Neuron (in vitro differentiated cells): ENCODE measurements around the gene OR13C4.
"Not testable (repeated sequence)": the region's sequence is repeated elsewhere in the genome, so short reads cannot be mapped to it uniquely, and the experiment has no call there.

Experiments used
- H2AFZ ChIP-seq: one replicate; pipeline ENCODE4 v1.6.1; 2013; ENCODE audit warnings: low read depth, mild to moderate bottlenecking, inconsistent platforms, low read length, moderate library complexity
- H3K27me3 ChIP-seq: one replicate; pipeline ENCODE4 v1.6.1; 2013; ENCODE audit warnings: low read length; ENCODE audit not compliant: insufficient read depth
- H3K36me3 ChIP-seq: one replicate; pipeline ENCODE4 v1.6.1; 2013; ENCODE audit warnings: low read length; ENCODE audit not compliant: insufficient read depth
- H3K4me1 ChIP-seq: one replicate; pipeline ENCODE4 v1.6.1; 2013; ENCODE audit warnings: low read length; ENCODE audit not compliant: insufficient read depth
- H3K4me3 ChIP-seq: 2 replicates; pipeline ENCODE4 v1.5.1; 2013; ENCODE audit warnings: mild to moderate bottlenecking, low read length, moderate library complexity
- H3K9me3 ChIP-seq: one replicate; pipeline ENCODE4 v1.6.1; 2013; ENCODE audit warnings: low read length

OR13C4 gene

GRCh38 chr9:104527109-104527508, at the start of gene OR13C4:
OR13C4 (minus strand) TSS chr9:104527209; CDS start chr9:104527209, 0 bp downstream.
- no peaks in the 10 kb centered on the region for H3K9me3 ChIP-seq
- H3K4me1 ChIP-seq = no peaks in the 10 kb centered on the region
- no peaks in the 10 kb centered on the region for H3K36me3 ChIP-seq
- H2AFZ ChIP-seq = no peak within 1 kb of the TSS
- no peak within 1 kb of the TSS for H3K4me3 ChIP-seq
- H3K27me3 ChIP-seq = no peaks in the 10 kb centered on the region

GRCh38 chr9:104575456-104575855, 48.4 kb upstream of the OR13C4 start:
- H3K4me3 ChIP-seq = no peak overlapping the region
- H3K9me3 ChIP-seq = no peaks in the 10 kb centered on the region
- no peaks in the 10 kb centered on the region for H3K4me1 ChIP-seq
- no peak overlapping the region for H2AFZ ChIP-seq
- no peaks in the 10 kb centered on the region for H3K36me3 ChIP-seq
- no peaks in the 10 kb centered on the region for H3K27me3 ChIP-seq

GRCh38 chr9:104572612-104573011, 45.6 kb upstream of the OR13C4 start:
- Histone ChIP-seq H3K9me3 (no peaks in the 10 kb centered on the region), H3K27me3 (no peaks in the 10 kb centered on the region), H3K4me1 (no peaks in the 10 kb centered on the region), H3K4me3 (no peak overlapping the region), H3K36me3 (no peaks in the 10 kb centered on the region), H2AFZ (no peak overlapping the region)

- Histone ChIP-seq H2AFZ (no peak within 1 kb of the TSS), H3K27me3 (no peaks in the 10 kb centered on the region), H3K9me3 (no peaks in the 10 kb centered on the region), H3K4me3 (no peak within 1 kb of the TSS), H3K4me1 (no peaks in the 10 kb centered on the region), H3K36me3 (no peaks in the 10 kb centered on the region)
These were observed 41.9 kb upstream of the OR13C4 start, which contains the start of gene OR13C8 for GRCh38 chr9:104568868-104569267. OR13C8 (plus strand) TSS chr9:104569168; CDS start chr9:104569168, 0 bp downstream.

- H3K27me3 ChIP-seq = no peaks in the 10 kb centered on the region
- H3K4me1 ChIP-seq = no peaks in the 10 kb centered on the region
- H3K36me3 ChIP-seq = no peaks in the 10 kb centered on the region
- no peaks in the 10 kb centered on the region for H3K9me3 ChIP-seq
- H3K4me3 ChIP-seq = no peak overlapping the region
- H2AFZ ChIP-seq = no peak overlapping the region
These were observed 37.3 kb upstream of the OR13C4 start for GRCh38 chr9:104564358-104564757.

GRCh38 chr9:104556830-104557634, 30.0 kb upstream of the OR13C4 start:
- Histone ChIP-seq H3K36me3 (no peaks in the 10 kb centered on the region), H2AFZ (no peak overlapping the region), H3K9me3 (no peaks in the 10 kb centered on the region), H3K4me3 (no peak overlapping the region), H3K27me3 (no peaks in the 10 kb centered on the region), H3K4me1 (no peaks in the 10 kb centered on the region)

GRCh38 chr9:104555521-104555920, 28.5 kb upstream of the OR13C4 start:
- H3K4me3 ChIP-seq = no peak overlapping the region
- no peak overlapping the region for H2AFZ ChIP-seq
- no peaks in the 10 kb centered on the region for H3K36me3 ChIP-seq
- H3K4me1 ChIP-seq = no peaks in the 10 kb centered on the region
- H3K9me3 ChIP-seq = no peaks in the 10 kb centered on the region
- H3K27me3 ChIP-seq = no peaks in the 10 kb centered on the region

GRCh38 chr9:104553261-104553660, 26.3 kb upstream of the OR13C4 start:
- Histone ChIP-seq H2AFZ (no peak overlapping the region), H3K36me3 (no peaks in the 10 kb centered on the region), H3K9me3 (no peaks in the 10 kb centered on the region), H3K4me3 (no peak overlapping the region), H3K4me1 (no peaks in the 10 kb centered on the region), H3K27me3 (no peaks in the 10 kb centered on the region)

- no peak overlapping the region for H2AFZ ChIP-seq
- H3K36me3 ChIP-seq = no peaks in the 10 kb centered on the region
- H3K9me3 ChIP-seq = no peaks in the 10 kb centered on the region
- H3K27me3 ChIP-seq = no peaks in the 10 kb centered on the region
- no peaks in the 10 kb centered on the region for H3K4me1 ChIP-seq
- H3K4me3 ChIP-seq = no peak overlapping the region
These were observed 17.6 kb upstream of the OR13C4 start for GRCh38 chr9:104544644-104545043.

- Histone ChIP-seq H3K4me3 (no peak overlapping the region), H3K27me3 (no peaks in the 10 kb centered on the region), H3K4me1 (no peaks in the 10 kb centered on the region), H2AFZ (no peak overlapping the region), H3K36me3 (no peaks in the 10 kb centered on the region), H3K9me3 (no peaks in the 10 kb centered on the region)
These were observed 12.3 kb upstream of the OR13C4 start for GRCh38 chr9:104539275-104539674.

GRCh38 chr9:104536756-104537155, 9.7 kb upstream of the OR13C4 start, which contains the start of gene OR13C3:
OR13C3 (minus strand) TSS chr9:104536856; CDS start chr9:104536723, 133 bp downstream.
- Histone ChIP-seq H3K4me3 (no peak within 1 kb of the TSS), H3K27me3 (no peaks in the 10 kb centered on the region), H2AFZ (no peak within 1 kb of the TSS), H3K36me3 (no peaks in the 10 kb centered on the region), H3K4me1 (peaks cover 6% of the 10 kb centered on the region), H3K9me3 (no peaks in the 10 kb centered on the region)

GRCh38 chr9:104520241-104520640, 6.8 kb downstream of the OR13C4 start:
- not testable (repeated sequence) for H3K4me1 ChIP-seq, H2AFZ ChIP-seq, H3K4me3 ChIP-seq, H3K27me3 ChIP-seq, H3K36me3 ChIP-seq, H3K9me3 ChIP-seq

GRCh38 chr9:104514901-104515300, 12.1 kb downstream of the OR13C4 start:
- no peaks in the 10 kb centered on the region for H3K36me3 ChIP-seq
- H3K9me3 ChIP-seq = no peaks in the 10 kb centered on the region
- no peaks in the 10 kb centered on the region for H3K4me1 ChIP-seq
- no peak overlapping the region for H2AFZ ChIP-seq
- no peak overlapping the region for H3K4me3 ChIP-seq
- no peaks in the 10 kb centered on the region for H3K27me3 ChIP-seq

- no peak overlapping the region for H2AFZ ChIP-seq
- no peak overlapping the region for H3K4me3 ChIP-seq
- no peaks in the 10 kb centered on the region for H3K9me3 ChIP-seq
- no peaks in the 10 kb centered on the region for H3K4me1 ChIP-seq
- no peaks in the 10 kb centered on the region for H3K36me3 ChIP-seq
- H3K27me3 ChIP-seq = no peaks in the 10 kb centered on the region
These were observed 20.4 kb downstream of the OR13C4 start for GRCh38 chr9:104506565-104506964.
